Measurements from ENCODE around the gene ZBTB5. TPM values are rescaled to one million over a fixed set of nuclear protein-coding genes. Genes with fewer than 3 reads are reported as not detected.

Gene ZBTB5
- polyA plus RNA-seq, 2 of the 4 experiments (the other 2 are of a cell fraction), result 12.4 to 18.1 TPM

GRCh38 chr9:37415011-37415719, 50.1 kb downstream of the ZBTB5 start:
- DNase-seq (ENCODE audit: low read depth in 1 of 2, low spot score in 1 of 2) (peak; percentile 80 to 87), ATAC-seq (peak; percentile 67 to 86), FAIRE-seq (peak; percentile 28)
- H3K9me3 ChIP-seq, result no peaks in the 10 kb centered on the region
- H3K4me2 ChIP-seq, result peak overlapping the region; percentile 44
- CTCF ChIA-PET, result interaction anchor here (0.6 to 3.4 kb wide), 34 partner anchors 10 to 560 kb away, joined by 3 to 35 read pairs (median 4); partner anchors contain the start of gene POLR1E
- no peak overlapping the region for H3K4me3 ChIP-seq
- POLR2A ChIA-PET, result interaction anchor here (0.8 kb wide), 1 partner anchor 51 kb away, joined by 3 read pairs; no protein-coding TSS in a partner anchor
- peak overlapping the region; percentile 73 to 77 for H3K27ac ChIP-seq
- TF ChIP-seq EP300 (IDR thresholded peaks at IDR 0.05), result no peak
- no peak for TF ChIP-seq FOSL2 (IDR thresholded peaks at IDR 0.05)
- TF ChIP-seq FOSL2 (CRISPR knock-in tag; IDR thresholded peaks at IDR 0.05), result peak; percentile 23; the same call in 1 of the 2 replicates
- no peak for TF ChIP-seq HOXB5 (CRISPR knock-in tag; IDR thresholded peaks at IDR 0.05)
- no peak for TF ChIP-seq NR3C1 (IDR thresholded peaks at IDR 0.05)
- no peak for TF ChIP-seq ZNF302 (CRISPR knock-in tag; IDR thresholded peaks at IDR 0.05)
- TF ChIP-seq, protein P1, sequence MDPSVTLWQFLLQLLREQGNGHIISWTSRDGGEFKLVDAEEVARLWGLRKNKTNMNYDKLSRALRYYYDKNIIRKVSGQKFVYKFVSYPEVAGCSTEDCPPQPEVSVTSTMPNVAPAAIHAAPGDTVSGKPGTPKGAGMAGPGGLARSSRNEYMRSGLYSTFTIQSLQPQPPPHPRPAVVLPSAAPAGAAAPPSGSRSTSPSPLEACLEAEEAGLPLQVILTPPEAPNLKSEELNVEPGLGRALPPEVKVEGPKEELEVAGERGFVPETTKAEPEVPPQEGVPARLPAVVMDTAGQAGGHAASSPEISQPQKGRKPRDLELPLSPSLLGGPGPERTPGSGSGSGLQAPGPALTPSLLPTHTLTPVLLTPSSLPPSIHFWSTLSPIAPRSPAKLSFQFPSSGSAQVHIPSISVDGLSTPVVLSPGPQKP (IDR thresholded peaks at IDR 0.05; ENCODE audit: low read depth, low read length), result no peak
- no peak for TF ChIP-seq CHD2 (IDR thresholded peaks at IDR 0.05; ENCODE audit: low read length, partially characterized antibody)
- no peak for TF ChIP-seq CBX2 (IDR thresholded peaks at IDR 0.05; ENCODE audit: borderline replicate concordance, low read depth)
- no peak for TF ChIP-seq POLR2AphosphoS2 (conservative IDR thresholded peaks at IDR 0.05; ENCODE audit: low read length)
- TF ChIP-seq POLR2A (IDR thresholded peaks at IDR 0.05; ENCODE audit: low read length), result no peak
- TF ChIP-seq, protein P2, sequence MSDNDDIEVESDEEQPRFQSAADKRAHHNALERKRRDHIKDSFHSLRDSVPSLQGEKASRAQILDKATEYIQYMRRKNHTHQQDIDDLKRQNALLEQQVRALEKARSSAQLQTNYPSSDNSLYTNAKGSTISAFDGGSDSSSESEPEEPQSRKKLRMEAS (IDR thresholded peaks at IDR 0.05), result peak; percentile 65
- no peak for TF ChIP-seq MAFK (IDR thresholded peaks at IDR 0.05; ENCODE audit: partially characterized antibody)
- TF ChIP-seq NPAS2 (CRISPR knock-in tag; IDR thresholded peaks at IDR 0.05; ENCODE audit: borderline replicate concordance), result no peak
- TF ChIP-seq, protein P3, sequence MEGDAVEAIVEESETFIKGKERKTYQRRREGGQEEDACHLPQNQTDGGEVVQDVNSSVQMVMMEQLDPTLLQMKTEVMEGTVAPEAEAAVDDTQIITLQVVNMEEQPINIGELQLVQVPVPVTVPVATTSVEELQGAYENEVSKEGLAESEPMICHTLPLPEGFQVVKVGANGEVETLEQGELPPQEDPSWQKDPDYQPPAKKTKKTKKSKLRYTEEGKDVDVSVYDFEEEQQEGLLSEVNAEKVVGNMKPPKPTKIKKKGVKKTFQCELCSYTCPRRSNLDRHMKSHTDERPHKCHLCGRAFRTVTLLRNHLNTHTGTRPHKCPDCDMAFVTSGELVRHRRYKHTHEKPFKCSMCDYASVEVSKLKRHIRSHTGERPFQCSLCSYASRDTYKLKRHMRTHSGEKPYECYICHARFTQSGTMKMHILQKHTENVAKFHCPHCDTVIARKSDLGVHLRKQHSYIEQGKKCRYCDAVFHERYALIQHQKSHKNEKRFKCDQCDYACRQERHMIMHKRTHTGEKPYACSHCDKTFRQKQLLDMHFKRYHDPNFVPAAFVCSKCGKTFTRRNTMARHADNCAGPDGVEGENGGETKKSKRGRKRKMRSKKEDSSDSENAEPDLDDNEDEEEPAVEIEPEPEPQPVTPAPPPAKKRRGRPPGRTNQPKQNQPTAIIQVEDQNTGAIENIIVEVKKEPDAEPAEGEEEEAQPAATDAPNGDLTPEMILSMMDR (IDR thresholded peaks at IDR 0.05), result peak; percentile 73
- TF ChIP-seq, protein P4, sequence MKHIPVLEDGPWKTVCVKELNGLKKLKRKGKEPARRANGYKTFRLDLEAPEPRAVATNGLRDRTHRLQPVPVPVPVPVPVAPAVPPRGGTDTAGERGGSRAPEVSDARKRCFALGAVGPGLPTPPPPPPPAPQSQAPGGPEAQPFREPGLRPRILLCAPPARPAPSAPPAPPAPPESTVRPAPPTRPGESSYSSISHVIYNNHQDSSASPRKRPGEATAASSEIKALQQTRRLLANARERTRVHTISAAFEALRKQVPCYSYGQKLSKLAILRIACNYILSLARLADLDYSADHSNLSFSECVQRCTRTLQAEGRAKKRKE (CRISPR knock-in tag; IDR thresholded peaks at IDR 0.05; ENCODE audit: low read depth), result no peak
- no peak for TF ChIP-seq EHF (CRISPR knock-in tag; IDR thresholded peaks at IDR 0.05)
- TF ChIP-seq NFE2L2 (conservative IDR thresholded peaks at IDR 0.05; ENCODE audit: low read length), result no peak
- no peak for TF ChIP-seq ZFP36 (IDR thresholded peaks at IDR 0.05; ENCODE audit: borderline replicate concordance, partially characterized antibody)
- peak; percentile 59 for TF ChIP-seq SMC3 (IDR thresholded peaks at IDR 0.05)
- no peak for TF ChIP-seq ESRRA (IDR thresholded peaks at IDR 0.05; ENCODE audit: borderline replicate concordance, low read length)
- TF ChIP-seq RAD21 (conservative IDR thresholded peaks at IDR 0.05 in 1 of 2, IDR thresholded peaks at IDR 0.05 in 1 of 2), result peak; percentile 67 to 69
- TF ChIP-seq EHMT2 (IDR thresholded peaks at IDR 0.05; ENCODE audit: low read depth), result no peak
- no peak for TF ChIP-seq ZC3H11A (IDR thresholded peaks at IDR 0.05)
- no peak for TF ChIP-seq HEYL (CRISPR knock-in tag; IDR thresholded peaks at IDR 0.05)
- peaks cover 35% of the 10 kb centered on the region for H3K4me1 ChIP-seq
- 18% methylated on average over 22 of the region's 22 CpGs for WGBS (ENCODE audit: missing lambda C conversion rate)

Data from A549 (cell line).